ENCODE data around the gene POU2AF1. TPM values are rescaled to one million over a fixed set of nuclear protein-coding genes. Genes with fewer than 3 reads are reported as not detected.

POU2AF1 gene
- total RNA-seq, 4 donors from 2014 or later, result 0.57 to 2.2 (median 1.8) TPM; not detected in 1

DNA sequence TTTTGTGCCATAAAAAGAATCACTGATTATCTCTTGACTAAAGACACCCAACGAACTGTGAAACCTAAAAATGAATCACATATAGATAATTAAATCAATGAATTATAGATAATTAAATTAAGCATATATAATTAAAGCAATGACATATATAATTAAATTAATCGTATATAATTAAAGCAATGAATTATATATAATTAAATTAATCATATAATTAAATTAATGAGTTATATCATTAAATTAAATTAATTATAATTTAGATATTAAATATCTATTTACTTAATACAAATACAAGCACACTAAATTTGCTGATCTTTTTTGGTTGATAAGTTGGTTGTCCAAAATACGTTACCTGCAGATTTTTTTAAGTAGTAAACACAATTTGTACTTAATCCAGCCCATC, 30.9 kb downstream of the POU2AF1 start:
- DNase-seq, result no peak
- Histone ChIP-seq H3K9me3 (no peaks in the 10 kb centered on the region), H3K4me1 (peaks cover 0 to 18% (median 0%) of the 10 kb centered on the region in 3 donors), H3K36me3 (no peaks in the 10 kb centered on the region), H3K27me3 (no peaks in the 10 kb centered on the region), H3K27ac (no peak overlapping the region), H3K4me3 (no peak overlapping the region)
- TF ChIP-seq, protein P1, sequence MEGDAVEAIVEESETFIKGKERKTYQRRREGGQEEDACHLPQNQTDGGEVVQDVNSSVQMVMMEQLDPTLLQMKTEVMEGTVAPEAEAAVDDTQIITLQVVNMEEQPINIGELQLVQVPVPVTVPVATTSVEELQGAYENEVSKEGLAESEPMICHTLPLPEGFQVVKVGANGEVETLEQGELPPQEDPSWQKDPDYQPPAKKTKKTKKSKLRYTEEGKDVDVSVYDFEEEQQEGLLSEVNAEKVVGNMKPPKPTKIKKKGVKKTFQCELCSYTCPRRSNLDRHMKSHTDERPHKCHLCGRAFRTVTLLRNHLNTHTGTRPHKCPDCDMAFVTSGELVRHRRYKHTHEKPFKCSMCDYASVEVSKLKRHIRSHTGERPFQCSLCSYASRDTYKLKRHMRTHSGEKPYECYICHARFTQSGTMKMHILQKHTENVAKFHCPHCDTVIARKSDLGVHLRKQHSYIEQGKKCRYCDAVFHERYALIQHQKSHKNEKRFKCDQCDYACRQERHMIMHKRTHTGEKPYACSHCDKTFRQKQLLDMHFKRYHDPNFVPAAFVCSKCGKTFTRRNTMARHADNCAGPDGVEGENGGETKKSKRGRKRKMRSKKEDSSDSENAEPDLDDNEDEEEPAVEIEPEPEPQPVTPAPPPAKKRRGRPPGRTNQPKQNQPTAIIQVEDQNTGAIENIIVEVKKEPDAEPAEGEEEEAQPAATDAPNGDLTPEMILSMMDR (IDR thresholded peaks at IDR 0.05), result no peak
- TF ChIP-seq POLR2A (IDR thresholded peaks at IDR 0.05), result no peak
- intact Hi-C loops (cut with DNase I), result no loop called here
- whole genome bisulfite sequencing, 2 donors, result 65 to 72% methylated on average over 3 of the region's 3 CpGs

DNA sequence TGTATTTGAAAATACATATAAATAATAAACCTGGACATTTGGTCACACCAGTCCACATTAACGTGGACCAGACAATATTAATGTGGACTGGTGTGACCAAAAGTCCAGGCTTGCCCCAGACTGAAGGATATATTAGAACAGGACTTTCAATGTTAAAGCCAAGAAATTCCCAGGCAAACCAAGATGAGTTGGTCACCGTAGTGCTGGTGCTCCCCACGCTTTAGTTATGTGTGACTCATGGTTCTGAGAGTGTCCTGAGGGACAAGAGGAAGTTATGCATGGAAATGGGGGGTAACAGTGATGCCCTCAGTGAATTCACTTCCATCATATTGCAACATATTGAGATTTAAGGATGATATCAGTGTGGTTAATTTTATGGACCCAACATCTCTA, 31.4 kb downstream of the POU2AF1 start:
- no peak for TF ChIP-seq POLR2A (IDR thresholded peaks at IDR 0.05)
- TF ChIP-seq, protein P1 (IDR thresholded peaks at IDR 0.05), result no peak
- Histone ChIP-seq H3K27me3 (no peaks in the 10 kb centered on the region), H3K9me3 (no peaks in the 10 kb centered on the region), H3K27ac (no peak overlapping the region), H3K36me3 (no peaks in the 10 kb centered on the region), H3K4me3 (no peak overlapping the region), H3K4me1 (peaks cover 0 to 14% (median 0%) of the 10 kb centered on the region in 3 donors)
- WGBS, 2 donors, result 77 to 81% methylated on average over 3 of the region's 3 CpGs
- intact Hi-C loops (cut with DNase I), result no loop called here
- no peak for DNase-seq

DNA sequence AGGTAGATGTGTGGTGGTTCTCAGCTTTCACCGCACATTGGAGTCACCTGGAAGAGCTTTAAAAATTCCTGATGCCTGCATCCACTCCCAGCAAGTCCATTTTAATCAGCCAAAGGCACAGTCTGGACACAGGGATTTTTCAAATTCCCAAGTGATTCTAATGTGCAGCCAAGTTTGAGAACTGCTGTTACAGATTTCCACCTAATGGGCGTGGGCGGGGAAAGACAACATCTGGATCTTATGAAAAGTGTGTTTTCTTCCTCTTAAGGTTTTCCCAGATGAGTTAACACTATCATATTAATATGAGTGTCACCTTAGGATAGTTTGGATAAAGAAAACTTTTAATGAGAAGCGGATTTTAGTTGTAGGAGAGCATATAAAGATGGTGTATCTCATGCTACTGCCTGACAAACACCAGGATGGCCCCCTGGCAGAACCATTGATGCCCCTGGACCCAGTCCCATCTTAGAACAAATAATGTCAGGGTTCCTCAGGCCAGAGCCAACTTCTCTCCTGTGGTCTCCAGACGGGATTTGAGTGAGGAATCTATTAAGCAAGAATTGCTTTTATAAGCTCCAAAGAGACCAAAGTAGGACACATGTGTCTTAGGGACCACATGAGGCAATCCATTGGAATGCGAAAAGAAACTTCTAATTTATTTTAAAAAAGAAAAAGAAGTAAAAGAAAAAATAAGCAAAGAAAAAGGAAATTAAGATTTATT, 31.9 kb downstream of the POU2AF1 start:
- Histone ChIP-seq H3K4me3 (no peak overlapping the region), H3K4me1 (peaks cover 0 to 14% (median 0%) of the 10 kb centered on the region in 3 donors), H3K27ac (no peak overlapping the region), H3K27me3 (no peaks in the 10 kb centered on the region), H3K9me3 (no peaks in the 10 kb centered on the region), H3K36me3 (no peaks in the 10 kb centered on the region)
- intact Hi-C loops (cut with DNase I), result no loop called here
- no peak for DNase-seq
- WGBS, 2 donors, result 67 to 82% methylated on average over 6 of the region's 6 CpGs
- TF ChIP-seq, protein P1 (IDR thresholded peaks at IDR 0.05), result no peak
- no peak for TF ChIP-seq POLR2A (IDR thresholded peaks at IDR 0.05)

DNA sequence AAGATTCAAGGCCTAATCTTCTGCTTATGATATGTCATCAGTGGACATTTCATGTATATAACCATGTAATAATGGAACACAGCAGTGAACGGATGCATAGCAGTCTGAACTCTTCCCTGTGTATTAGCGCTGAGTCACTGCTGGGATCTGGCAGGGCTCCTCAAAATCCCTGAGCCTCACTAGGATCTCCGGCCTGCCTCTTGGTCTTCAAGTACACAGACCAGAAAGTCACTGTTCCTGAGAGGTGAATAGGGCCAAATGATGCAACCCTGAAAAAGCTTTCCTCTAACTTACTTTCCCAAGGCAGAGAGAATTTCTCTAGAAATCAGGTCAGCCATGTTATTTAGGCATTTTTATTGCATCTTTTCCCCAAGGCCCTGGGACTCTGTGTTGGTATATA, 35.0 kb downstream of the POU2AF1 start:
- Histone ChIP-seq H3K4me1 (peaks cover 0 to 8% (median 0%) of the 10 kb centered on the region in 3 donors), H3K4me3 (no peak overlapping the region), H3K36me3 (no peaks in the 10 kb centered on the region), H3K27me3 (no peaks in the 10 kb centered on the region), H3K9me3 (no peaks in the 10 kb centered on the region), H3K27ac (no peak overlapping the region)
- TF ChIP-seq POLR2A (IDR thresholded peaks at IDR 0.05), result no peak
- TF ChIP-seq, protein P1 (IDR thresholded peaks at IDR 0.05), result no peak
- intact Hi-C loops (cut with DNase I), result no loop called here
- DNase-seq, result no peak
- WGBS, 2 donors, result 39 to 53% methylated on average over 3 of the region's 3 CpGs

DNA sequence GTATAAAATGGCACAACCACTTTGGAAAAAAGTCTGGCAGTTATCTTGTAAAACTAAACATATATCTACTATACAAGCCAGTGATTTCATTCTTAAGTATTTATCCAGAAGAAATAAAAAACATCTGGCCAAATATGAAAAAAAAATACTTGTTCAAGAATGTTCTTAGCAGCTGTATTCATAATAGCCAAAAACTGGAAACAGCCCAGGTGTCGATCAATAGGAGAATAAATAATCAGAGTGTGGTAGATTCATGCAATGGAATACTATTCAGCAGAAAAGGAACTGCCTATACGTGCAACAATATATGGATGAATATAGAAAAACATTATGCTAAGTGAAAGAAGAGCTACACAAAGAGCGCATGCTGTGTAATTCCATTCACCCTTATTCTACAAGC, 36.7 kb downstream of the POU2AF1 start:
- H3K9me3 ChIP-seq, result no peaks in the 10 kb centered on the region
- peaks cover 0 to 8% (median 0%) of the 10 kb centered on the region in 3 donors for H3K4me1 ChIP-seq
- intact Hi-C loops (cut with DNase I), result no loop called here
- H3K4me3 ChIP-seq, result no peak overlapping the region
- 73 to 78% methylated on average over 3 of the region's 3 CpGs for WGBS, 2 donors
- no peaks in the 10 kb centered on the region for H3K27me3 ChIP-seq
- H3K36me3 ChIP-seq, result no peaks in the 10 kb centered on the region
- no peak for DNase-seq
- no peak overlapping the region for H3K27ac ChIP-seq
- TF ChIP-seq, protein P1 (IDR thresholded peaks at IDR 0.05), result no peak
- TF ChIP-seq POLR2A (IDR thresholded peaks at IDR 0.05), result no peak

Data from esophagus squamous epithelium (tissue), 5 donors.